GM21723 (cell line): ENCODE measurements around the gene RAB31.

Experiments used
- ATAC-seq: cut with Tn5 transposase; IDR thresholded peaks from one replicate; pipeline ENCODE4 v1.9.1; 2021; ENCODE audit warnings: mild to moderate bottlenecking, moderate library complexity; ENCODE audit not compliant: unreplicated experiment

The RAB31 gene

DNA sequence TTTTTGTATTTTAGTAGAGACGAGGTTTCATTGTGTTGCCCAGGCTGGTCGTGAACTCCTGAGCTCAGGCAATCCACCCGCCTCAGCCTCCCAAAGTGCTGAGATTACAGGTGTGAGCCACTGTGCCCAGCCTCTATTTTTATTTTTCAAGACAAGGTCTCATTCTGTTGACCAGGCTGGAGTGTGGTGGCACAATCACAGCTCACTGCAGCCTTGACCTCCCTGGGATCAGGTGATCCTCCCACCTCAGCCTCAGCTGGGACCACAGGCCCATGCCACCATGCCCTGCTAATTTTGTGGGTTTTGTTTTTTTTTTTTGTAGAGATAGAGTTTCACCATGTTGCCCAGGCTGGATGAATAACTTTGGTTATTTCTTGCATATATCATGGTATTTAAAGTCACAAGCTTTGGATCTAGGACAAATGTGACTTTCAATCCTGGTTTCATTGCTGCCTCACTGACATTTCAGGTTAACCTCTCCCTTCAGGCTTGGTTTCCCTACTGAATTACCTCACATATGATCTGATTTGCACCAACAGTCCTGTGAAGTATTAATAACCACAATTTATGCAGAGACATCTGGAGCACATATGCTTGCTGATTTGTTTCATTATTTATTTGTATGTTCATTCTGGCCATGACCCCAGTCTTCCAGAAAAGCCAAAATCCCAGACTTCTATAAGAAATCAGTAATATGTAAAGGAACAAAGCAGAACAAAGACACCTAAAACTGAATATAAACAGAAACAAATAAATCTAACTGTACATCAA, 17.5 kb upstream of the RAB31 start:
- ATAC-seq, result no peak

DNA sequence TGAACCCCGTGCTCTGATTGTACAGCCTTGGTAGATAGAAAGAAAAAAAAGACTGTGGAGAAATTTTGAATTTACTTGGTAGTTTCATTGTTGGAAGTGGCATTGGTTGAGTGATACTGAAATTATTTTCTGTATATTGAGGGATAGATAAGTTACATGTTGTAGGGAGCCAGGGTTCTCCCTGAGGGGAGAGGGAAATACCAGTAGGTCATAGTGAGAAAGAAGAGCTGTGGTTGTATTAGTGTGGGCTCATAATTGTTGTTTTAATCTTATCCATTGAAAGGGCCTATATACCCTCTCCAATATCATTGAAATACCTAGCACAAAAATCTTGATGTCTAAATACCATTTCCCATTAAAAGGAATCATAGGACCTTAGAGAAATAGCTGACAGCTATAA, 16.9 kb upstream of the RAB31 start:
- no peak for ATAC-seq

DNA sequence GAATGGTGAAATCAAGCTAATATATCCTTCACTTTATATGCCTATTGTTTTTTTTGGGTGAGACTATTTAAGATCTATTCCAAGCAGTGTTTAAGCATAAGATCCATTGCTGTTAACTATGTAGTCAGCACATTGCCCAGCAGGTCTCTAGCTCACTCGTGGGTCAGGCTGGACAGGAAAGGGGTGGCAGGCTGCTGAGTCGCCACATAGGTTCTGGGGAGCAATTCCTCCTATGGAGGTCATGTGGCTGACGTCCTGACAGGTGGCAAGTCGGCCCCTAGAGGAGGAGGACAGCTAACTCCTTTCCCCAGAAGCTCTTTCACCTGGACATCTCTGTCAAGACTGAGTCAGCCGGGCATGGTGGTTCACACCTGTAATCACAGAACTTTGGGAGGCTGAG, 13.9 kb upstream of the RAB31 start:
- ATAC-seq, result no peak

DNA sequence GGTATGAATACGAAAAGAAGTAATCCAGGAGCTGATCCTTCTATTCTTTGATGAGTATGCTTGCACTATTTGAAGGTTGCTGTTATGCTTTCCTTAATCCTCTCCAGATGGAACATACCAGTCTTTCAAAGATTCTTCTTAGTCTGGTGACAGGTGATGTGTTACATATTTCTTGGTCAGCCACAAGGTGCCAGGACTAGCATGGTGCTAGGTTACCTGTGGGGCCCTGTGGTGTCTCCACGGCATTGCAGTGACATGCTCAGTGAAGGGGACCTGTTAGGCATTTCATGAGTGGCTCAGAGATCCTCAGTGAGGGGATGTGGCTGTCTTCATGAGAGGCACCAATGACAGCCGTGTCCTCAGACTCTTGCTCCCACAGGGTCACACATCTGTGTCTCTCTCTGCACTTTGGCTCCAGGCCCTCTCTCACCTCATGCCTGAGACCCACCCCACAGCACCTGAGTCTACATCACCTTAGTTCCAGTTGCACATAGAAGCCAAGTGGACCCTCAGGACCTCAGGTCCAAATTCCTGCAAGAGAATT, 13.1 kb upstream of the RAB31 start:
- ATAC-seq, result no peak

DNA sequence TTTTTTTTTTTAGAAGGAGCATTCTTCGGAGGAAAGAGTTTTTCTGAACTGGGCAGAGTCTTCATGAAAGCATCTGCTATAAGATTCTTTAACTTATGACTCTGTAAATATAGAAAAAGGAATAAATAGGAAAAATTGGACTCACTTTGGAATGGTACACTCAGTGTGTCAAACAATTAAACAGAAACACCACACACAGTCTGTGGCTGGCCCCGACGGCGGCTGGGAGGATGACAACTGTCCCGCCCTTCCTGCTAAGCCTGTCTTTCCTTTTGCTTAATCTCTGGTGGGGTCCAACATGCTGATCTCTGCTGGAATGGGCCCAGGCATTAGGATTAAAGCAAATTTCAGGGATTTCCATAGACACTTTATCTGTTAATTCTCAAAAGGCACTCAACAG, 12.5 kb upstream of the RAB31 start:
- ATAC-seq, result no peak

DNA sequence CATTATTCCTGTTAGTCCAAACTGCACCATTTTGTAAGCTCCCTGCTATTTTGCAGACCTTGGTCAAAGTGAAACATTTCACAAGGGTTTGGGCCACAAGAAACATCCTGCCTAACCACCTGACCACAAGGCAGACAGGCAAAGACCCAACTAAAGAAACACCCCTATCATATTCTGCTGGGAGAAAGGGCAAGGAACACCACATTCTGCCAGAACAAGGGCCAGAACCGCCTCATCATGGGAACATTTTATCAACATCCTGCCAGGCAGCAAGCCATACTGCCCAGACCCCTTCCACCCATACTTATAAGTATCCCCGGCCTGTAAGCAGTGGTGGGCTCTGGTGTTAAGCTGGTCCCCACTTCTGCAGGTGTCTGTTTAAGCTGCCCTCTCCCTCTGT, 12.0 kb upstream of the RAB31 start:
- no peak for ATAC-seq

DNA sequence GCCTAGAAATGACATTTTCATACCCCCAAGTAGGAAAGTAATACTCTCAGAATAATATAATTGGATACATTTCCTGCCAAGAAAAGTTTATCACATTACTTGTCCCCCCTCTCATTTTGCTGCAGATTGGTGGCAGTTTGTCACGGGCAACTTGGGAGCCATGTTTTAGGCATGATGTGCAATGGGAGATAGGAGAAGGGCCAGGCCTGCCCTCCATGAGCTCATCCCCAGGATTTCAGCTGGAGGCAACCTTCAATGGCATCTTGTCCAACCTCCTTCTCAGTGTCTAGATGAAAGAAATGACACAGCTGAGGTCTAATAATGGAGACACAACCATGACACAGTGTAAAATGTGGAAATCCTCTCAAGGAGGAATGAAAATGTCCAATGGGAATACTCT, 11.4 kb upstream of the RAB31 start:
- ATAC-seq, result no peak

DNA sequence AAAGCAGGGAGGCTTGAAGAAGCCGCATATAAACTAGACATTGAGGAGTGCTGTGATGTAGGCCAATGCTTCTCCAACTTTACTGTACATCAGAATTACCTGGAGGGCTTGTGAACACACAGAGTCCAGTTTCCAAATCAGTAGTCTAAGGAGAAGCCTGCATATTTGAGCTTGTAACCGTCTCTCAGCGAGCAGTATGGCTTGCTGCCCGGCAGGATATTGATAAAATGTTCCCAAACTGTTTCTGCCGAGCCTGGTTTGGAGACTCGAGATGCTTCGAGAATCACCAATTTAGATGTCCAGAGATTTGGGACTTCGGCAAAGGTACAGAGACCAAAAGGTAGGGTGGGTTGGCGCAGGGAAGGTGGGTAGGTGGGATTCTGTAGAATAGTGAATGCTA, 11.0 kb upstream of the RAB31 start:
- no peak for ATAC-seq

DNA sequence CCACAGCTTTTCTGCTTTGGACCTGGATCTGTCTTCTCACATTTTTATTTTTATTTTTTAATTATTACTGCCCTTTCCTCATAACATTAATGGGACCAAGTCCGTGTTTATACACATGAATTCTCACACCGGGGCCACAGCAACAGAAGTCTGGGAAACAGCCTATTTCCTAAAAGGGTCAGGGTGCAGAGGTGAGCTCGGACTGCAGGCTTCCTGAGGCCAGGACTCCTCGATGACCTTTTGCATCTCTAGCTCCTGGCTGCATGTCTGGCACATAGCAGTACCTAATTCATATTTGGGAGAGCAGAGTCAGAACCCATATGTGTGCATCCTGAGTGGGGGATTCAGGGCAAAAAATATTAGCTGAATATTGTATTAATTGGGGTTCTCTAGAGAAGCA, 9.6 kb upstream of the RAB31 start:
- no peak for ATAC-seq

DNA sequence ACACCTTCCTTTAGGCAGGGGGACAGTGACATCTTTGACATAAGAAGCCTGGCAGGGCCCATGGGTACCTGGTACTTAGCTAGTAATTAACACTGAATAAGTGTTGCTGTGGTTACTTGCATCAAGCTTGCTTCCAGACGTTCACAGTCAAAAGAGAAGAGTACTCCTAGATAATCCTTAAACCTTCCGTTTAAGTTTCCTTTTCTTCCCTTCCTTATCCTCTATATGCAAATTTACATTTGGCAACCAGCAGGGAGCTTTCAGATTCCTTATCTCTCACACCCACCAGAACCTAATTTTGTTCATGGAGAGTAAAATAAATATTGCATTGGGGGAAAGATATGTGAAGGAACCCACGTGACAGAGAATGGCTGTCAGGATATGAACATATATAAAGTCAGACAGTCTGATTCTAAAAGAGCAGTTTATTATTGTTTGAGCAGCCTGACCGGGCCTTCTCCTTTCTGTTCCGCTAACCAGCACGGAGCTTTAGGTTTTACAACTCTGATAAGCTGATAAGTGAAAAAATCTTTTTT, 7.8 kb upstream of the RAB31 start:
- no peak for ATAC-seq

DNA sequence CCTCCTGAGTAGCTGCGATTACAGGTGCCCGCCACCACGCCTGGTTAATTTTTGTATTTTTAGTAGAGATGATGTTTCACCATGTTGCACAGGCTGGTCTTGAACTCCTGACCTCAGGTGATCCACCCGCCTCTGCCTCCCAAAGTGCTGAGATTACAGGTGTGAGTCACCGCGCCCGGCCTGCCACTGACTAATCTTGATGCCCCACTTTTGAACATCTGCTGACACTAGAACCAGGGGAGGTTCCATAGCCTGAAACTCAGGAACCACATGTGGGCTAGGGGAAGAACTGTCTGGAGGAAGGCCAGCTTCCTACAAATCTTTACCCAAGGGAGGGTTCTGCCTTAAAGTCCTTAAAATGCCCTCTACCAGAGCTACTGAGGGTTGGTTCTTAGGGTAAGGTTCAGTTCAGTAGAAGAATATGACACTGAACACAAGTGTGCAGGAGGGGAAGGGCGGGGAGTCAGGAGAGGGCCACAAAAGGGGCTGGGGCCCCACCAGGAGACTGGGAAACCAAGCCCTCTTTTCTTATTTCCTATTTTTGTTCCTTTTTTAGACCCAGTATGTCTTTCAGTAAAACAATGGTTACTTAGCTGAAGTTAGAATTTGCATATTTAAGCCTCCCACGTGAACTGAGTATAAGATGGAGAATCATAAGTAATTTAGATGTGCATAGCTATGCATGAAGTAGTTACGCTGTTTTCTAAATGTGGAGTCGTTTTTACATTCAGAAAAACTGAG, 6.3 kb upstream of the RAB31 start:
- no peak for ATAC-seq

DNA sequence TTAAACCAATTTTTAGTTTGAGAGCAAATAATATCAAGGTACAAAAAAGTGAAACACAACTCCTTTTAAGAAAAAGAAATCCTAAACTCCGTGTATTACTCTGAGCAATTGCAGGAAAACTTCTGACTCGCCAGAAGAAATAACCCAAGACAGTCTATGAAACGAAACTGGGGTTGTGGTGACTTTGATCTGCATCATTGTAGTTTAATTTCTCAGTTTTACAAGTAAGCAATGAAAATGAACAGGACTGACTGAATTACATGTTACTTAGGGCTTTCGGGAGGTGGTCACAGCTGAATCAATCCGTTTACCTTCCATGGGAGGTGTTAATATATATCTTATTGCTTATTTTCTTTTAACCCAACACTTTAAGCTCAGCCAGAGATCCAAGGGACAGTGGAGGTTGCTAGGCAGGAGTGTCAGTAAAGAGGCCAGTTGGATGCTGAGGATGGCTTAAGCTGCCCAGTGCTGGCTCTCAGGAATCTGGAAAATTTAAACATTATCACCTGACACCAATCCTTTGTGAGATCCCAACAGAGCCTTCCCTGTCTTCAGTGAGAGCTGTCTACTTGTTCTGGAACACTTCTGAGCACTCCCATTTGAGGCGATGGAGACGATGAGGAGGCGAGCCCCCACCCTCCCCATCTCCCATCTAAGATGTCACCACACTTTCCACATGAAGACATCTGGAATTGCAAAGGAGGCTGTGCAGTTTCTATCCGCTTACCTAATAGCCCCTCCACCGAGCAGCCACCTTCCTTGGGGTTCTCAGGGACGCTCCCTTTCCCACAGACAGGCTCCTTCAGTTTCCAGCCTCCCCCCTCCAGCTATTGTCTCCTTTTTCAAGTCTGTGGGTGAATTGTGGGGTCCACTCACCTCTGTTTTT, 3.6 kb upstream of the RAB31 start:
- ATAC-seq, result no peak

DNA sequence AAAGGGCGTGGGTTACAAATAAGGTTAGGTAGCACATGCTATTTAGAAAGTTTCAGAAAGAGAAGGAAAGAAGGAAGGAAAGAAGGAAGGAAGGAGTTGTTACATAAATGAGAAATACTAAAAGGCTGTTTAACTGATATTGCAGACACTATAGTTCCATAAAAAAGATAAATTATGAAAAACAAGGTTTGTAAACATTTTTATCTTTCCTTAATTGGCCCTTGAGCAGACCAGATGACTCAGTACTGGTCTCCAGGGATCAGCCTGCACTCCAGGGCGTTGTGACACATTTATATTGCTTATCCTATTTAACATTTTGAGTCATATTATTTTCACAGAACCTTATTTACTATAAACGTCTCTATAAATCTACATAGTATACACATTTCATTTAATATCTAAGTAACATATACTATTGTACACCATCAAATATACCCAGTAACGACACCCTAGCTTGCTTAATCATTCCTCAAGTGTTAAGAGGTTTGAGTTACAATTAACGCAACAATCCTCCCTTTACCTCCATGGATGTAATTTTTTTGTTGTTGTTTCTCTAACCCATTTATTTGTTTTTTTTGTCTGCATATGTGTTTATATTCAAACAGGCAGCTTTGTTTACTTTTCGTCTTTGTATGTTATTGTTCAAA, 2.8 kb upstream of the RAB31 start:
- no peak for ATAC-seq

DNA sequence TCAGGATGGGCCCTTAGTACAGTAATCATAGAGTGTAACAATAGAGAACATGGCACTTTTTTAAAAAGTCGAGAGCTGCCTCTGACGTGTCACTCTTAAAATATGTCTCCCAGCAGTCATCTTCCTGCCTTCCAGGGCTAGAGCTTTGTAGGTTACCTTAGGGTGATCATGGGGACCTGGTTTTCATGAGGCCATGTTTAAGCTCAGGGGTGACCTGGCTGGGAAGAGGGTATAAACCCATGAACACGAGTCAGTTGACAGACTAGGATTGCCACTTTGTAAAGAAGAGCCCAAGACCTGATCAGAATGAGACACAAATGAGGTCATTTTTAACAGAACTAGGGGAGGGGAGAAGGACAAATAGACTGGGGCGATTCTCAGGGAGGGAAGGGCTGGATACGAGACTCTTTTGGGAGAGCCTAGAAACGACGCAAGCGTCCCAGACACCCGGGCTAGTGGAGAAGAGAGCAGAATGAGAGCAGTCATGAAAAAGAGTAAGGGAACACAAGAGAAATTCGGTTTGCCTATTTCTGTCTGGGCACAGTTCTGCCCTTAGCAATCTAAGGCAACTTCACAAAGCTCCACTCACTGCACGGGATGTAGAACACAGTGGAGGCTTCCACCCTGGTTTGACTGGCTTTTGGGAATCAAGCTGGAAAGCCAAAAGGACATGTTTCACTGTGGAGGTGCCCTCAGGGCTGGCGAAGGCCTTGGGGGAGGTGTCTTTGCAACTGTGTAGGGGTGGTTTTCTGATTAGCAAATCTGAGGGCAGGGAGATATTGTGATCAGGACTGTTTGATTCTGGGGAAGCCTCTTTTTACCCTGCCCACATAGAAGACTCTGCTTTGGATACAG, 1.8 kb upstream of the RAB31 start:
- no peak for ATAC-seq

DNA sequence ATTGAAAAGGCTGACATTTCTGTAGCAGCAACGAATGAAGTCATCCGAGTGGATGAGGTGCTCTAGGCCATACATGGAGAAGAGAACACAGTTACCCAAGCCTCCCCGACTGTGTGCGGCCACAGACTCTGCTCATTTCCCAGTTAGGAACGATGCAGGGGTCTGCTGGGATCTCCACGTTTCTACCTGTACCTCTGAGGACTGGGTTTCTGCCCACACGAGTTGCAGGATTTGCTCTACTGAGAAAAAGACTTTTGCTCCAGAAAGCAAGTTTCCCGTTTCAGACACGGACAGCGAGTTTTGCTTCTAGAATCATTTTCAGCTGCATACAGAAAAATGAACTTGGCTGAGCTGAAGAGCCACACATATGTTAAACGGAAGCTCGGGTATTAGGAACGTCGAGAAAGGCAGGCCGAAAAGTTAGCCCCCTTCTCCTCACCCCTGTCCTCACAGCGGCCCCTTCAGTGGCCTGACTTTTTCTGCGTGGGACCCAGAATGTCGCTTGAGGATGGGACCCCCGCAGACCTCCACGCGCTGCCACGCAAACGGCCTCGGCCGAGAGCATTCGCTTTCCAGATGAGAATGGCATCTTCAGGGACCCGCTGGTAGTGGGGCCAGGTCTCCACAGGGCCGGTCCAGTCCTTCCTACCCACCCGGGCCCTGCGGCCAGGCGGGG, 582 bp upstream of the RAB31 start:
- peak; percentile 2 for ATAC-seq

DNA sequence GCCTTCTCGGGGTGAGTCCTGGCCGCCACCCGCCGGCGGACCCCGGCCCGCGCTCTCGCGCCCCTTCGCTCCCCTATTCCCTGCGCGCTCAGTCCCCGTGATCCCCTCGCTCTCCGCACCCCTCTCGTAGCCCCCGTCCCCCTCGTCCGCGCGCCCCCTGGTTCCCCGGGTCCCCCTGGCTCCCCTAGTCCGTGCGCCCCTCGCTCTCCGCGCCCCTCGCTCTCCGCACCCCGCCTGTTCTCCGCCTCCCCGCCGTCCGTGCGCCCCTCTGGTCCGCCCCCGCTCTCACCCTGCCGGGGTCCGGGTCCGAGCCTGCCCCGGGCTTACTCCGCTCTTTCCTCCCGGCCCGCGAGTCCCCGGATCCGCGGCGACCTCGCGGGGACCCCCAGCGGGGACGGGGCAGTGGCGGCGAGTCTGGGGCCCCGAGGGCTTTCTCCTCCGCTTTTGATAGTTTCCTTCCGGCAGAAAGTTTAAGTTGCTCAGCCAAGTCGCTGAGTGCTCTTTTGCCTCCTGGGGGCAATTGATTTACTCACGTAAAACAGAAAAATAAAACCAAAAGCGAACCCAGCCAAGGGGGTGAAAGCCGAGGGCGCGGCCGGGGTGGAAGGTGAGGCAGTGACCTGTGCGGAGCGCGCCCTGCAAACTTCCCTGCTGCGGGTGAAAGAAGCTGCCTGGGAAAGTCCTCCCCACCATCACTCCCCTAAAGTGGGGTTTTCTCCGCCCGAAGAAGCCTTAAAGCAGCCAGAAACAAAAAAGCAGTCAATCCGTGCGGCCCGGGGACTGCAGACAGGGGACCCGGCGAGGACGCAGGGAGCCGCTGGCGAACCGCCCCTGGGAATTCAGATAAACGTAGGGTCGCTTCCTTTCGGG, 568 bp downstream of the RAB31 start:
- ATAC-seq, result peak; percentile 11

DNA sequence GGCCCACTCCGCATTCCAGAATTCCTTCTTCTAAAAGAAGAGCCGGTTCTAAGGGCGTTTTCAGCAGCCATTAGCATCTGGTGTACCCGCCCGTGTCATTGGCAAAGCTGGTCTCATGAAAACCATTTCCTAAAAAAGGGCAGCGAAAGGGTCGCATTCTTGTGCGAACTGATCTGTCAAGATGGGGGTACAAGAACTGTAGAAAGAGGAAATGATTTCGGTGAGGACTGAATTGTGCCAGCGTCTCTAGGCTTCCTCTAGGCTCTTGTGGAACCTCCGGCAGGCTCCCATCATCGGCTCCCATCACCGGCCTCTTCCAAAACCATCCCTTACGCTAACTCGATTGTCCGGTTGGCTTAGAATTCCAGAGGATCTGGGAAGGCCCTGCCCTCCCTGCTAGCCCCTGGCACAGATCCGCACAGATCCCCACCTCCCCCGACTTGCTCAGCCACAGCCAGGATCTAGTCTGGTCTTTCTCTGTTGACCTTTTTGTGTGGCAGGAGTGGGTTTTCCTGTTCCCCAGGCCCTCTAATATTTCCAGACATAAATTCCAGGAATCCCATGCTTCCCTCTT, 1.3 kb downstream of the RAB31 start:
- ATAC-seq, result no peak

DNA sequence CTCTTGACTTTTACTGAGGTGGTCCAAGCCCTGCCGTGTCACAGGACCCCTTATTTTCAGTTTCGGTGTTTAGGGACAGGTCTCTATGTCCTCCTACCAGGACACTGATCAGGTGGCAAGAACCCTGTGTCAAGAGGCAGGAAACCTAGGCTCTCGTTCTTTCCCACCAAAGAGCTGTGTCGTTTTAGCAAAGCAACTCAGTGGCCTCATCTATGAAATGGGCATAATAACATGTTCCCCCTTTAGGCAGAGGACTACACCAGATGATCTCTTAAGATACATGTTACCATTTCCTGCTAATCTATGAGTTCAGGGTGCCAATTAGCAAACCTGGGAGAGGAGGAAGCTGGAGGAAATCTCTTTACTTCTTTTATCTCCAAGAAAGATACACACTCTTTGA, 1.9 kb downstream of the RAB31 start:
- ATAC-seq, result no peak
